Liver (tissue), 9 donors: Measurements from ENCODE around the gene KRTAP26-1. TPM values are rescaled to one million over a fixed set of nuclear protein-coding genes. Genes with fewer than 3 reads are reported as not detected.

Experiments
- DNase-seq: peaks from one replicate; pipeline ENCODE4 v3.0.0-alpha.2; 2017; ENCODE audit warnings: low spot score
- H3K27ac ChIP-seq, 2 donors: one replicate each; pipeline ENCODE4 v1.7.0; 2013; ENCODE audit warnings: inconsistent platforms in 2 of 2, low read length in 2 of 2, control low read depth in 1 of 2, low read depth in 1 of 2, mild to moderate bottlenecking in 1 of 2
- H3K27me3 ChIP-seq, 4 donors: one replicate each; pipeline versions ENCODE4 v1.6.1 to v1.7.0; 2013; ENCODE audit warnings: low read length in 3 of 4, inconsistent platforms in 1 of 4, mild to moderate bottlenecking in 1 of 4, moderate library complexity in 1 of 4; ENCODE audit not compliant: control insufficient read depth in 4 of 4, insufficient read depth in 4 of 4
- H3K36me3 ChIP-seq, 4 donors: one replicate each; pipeline versions ENCODE4 v1.6.1 to v1.7.0; 2013; ENCODE audit warnings: low read length in 3 of 4, mild to moderate bottlenecking in 3 of 4, low read depth in 1 of 4, moderate library complexity in 1 of 4; ENCODE audit not compliant: control insufficient read depth in 4 of 4, insufficient read depth in 3 of 4
- H3K4me1 ChIP-seq, 4 donors: one replicate each; pipeline versions ENCODE4 v1.6.1 to v1.7.0; 2013; ENCODE audit warnings: low read length in 3 of 4, mild to moderate bottlenecking in 3 of 4, moderate library complexity in 1 of 4; ENCODE audit not compliant: control insufficient read depth in 4 of 4, insufficient read depth in 4 of 4
- H3K4me3 ChIP-seq, 3 donors: one replicate each; pipeline versions ENCODE4 v1.6.1 to v1.7.0; 2013; ENCODE audit warnings: low read length in 3 of 3, control low read depth in 1 of 3, low read depth in 1 of 3, mild to moderate bottlenecking in 1 of 3
- H3K9ac ChIP-seq, 2 donors: one replicate each; pipeline ENCODE4 v1.7.0; 2013; ENCODE audit warnings: low read length in 2 of 2, mild to moderate bottlenecking in 2 of 2, moderate library complexity in 2 of 2, control low read depth in 1 of 2, low read depth in 1 of 2
- H3K9me3 ChIP-seq, 4 donors: one replicate each; pipeline versions ENCODE4 v1.6.1 to v1.7.0; 2013; ENCODE audit warnings: low read length in 3 of 4; ENCODE audit not compliant: control insufficient read depth in 4 of 4
- EGR1 ChIP-seq, 2 donors: IDR thresholded peaks; 2 replicates each; pipeline ENCODE4 v1.6.1; 2016 to 2018; ENCODE audit warnings: antibody characterized with exemption in 2 of 2, low read depth in 2 of 2
- FOXA1 ChIP-seq: IDR thresholded peaks from 2 replicates; pipeline ENCODE4 v1.6.1; 2016; ENCODE audit warnings: antibody characterized with exemption
- FOXA2 ChIP-seq: IDR thresholded peaks from 2 replicates; pipeline ENCODE4 v1.6.1; 2016; ENCODE audit warnings: antibody characterized with exemption
- GABPA ChIP-seq, 2 donors: IDR thresholded peaks in 1 of 2; conservative IDR thresholded peaks in 1 of 2; 2 replicates each; pipeline ENCODE4 v1.6.1; 2016; ENCODE audit warnings: antibody characterized with exemption in 2 of 2, mild to moderate bottlenecking in 1 of 2, moderate library complexity in 1 of 2
- HNF4A ChIP-seq, 2 donors: conservative IDR thresholded peaks; 2 replicates each; pipeline ENCODE4 v1.6.1; 2016; ENCODE audit warnings: antibody characterized with exemption in 2 of 2, mild to moderate bottlenecking in 2 of 2
- HNF4G ChIP-seq: IDR thresholded peaks from 2 replicates; pipeline ENCODE4 v1.6.1; 2016; ENCODE audit warnings: antibody characterized with exemption
- JUND ChIP-seq, 2 donors: IDR thresholded peaks; 2 replicates each; pipeline ENCODE4 v1.6.1; 2016; ENCODE audit warnings: antibody characterized with exemption in 2 of 2
- NR2F2 ChIP-seq: IDR thresholded peaks from 2 replicates; pipeline ENCODE4 v1.6.1; 2016; ENCODE audit warnings: antibody characterized with exemption
- RAD21 ChIP-seq, 2 donors: IDR thresholded peaks; 2 replicates each; pipeline ENCODE4 v1.6.1; 2016; ENCODE audit warnings: antibody characterized with exemption in 2 of 2, mild to moderate bottlenecking in 2 of 2
- RXRA ChIP-seq, 2 donors: IDR thresholded peaks; 2 replicates each; pipeline ENCODE4 v1.6.1; 2017 to 2018; ENCODE audit warnings: antibody characterized with exemption in 2 of 2, mild to moderate bottlenecking in 1 of 2
- SP1 ChIP-seq: IDR thresholded peaks from 2 replicates; pipeline ENCODE4 v1.6.1; 2018; ENCODE audit warnings: antibody characterized with exemption, mild to moderate bottlenecking
- TAF1 ChIP-seq: conservative IDR thresholded peaks from 2 replicates; pipeline ENCODE4 v1.6.1; 2016; ENCODE audit warnings: antibody characterized with exemption, mild to moderate bottlenecking
- YY1 ChIP-seq: IDR thresholded peaks from 2 replicates; pipeline ENCODE4 v1.6.1; 2016; ENCODE audit warnings: antibody characterized with exemption, mild to moderate bottlenecking
- WGBS: extraction: QIAGEN DNeasy Blood & Tissue Kit; methylation state at CpG from one replicate; pipeline ENCODE4 v1.1.7; 2013; 5-methylcytosine and 5-hydroxymethylcytosine counted together
- polyA plus RNA-seq, 2 donors: library from polyadenylated mRNA; stranded (reverse) in 1 of 2; unstranded in 1 of 2; fragments of 200-250 nt in 1 of 2; fragments of >200 nt in 1 of 2; fragmentation: Nextera tagmentation in 1 of 2; extraction: Ambion mirVana in 1 of 2; gene quantifications; one replicate each; pipeline versions ENCODE4 v1.2.1 to v1.2.3, GENCODE V29; 2013 to 2015
- total RNA-seq, 2 donors: library from RNA; depleted of rRNA; stranded (reverse); fragments of >200 nt; gene quantifications; one replicate each; pipeline ENCODE4 v1.2.3, GENCODE V29; 2014
- TF ChIP-seq, protein P1 (sequence below): IDR thresholded peaks from 2 replicates; pipeline ENCODE4 v1.6.1; 2016; ENCODE audit warnings: antibody characterized with exemption
- TF ChIP-seq, protein P2 (sequence below): IDR thresholded peaks from 2 replicates; pipeline ENCODE4 v1.6.1; 2016; ENCODE audit warnings: antibody characterized with exemption, mild to moderate bottlenecking
- TF ChIP-seq, protein P3 (sequence below): IDR thresholded peaks from 2 replicates; pipeline ENCODE4 v1.6.1; 2016; ENCODE audit warnings: antibody characterized with exemption
- TF ChIP-seq, protein P4 (sequence below): IDR thresholded peaks from 2 replicates; pipeline ENCODE4 v1.6.1; 2016; ENCODE audit warnings: antibody characterized with exemption
- donor health status: healthy.
- donor health status: healthy.
- donor health status: healthy.
- donor health status: healthy.
- donor health status: healthy.

Gene KRTAP26-1
- total and polyA plus RNA-seq, 4 donors, result not detected

DNA sequence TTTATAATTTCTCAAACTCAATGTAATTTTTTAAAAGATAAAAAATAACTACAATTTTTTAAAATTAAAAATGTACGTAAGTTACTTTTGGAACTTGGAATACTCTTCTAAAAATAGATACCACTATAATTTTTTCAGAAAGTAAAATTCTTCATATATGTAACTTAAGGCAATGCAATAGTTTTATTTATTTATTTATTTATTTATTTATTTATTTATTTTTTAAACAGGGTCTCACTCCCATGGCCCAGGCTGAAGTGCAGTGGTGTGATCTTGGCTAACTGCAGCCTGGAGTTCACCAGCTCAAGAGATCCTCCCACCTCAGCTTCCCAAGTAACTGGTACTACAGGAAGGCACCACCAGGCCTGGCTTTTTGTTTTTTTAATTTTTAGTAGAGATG lies 31.4 kb upstream of the KRTAP26-1 start:
- H3K27ac ChIP-seq, result no peak overlapping the region
- H3K4me1 ChIP-seq, result no peaks in the 10 kb centered on the region
- TF ChIP-seq JUND (IDR thresholded peaks at IDR 0.05), result no peak
- no peak for TF ChIP-seq FOXA1
- no peak for TF ChIP-seq GABPA (IDR thresholded peaks at IDR 0.05 in 1 of 2, conservative IDR thresholded peaks at IDR 0.05 in 1 of 2)
- TF ChIP-seq, protein P1, sequence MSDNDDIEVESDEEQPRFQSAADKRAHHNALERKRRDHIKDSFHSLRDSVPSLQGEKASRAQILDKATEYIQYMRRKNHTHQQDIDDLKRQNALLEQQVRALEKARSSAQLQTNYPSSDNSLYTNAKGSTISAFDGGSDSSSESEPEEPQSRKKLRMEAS, result no peak
- TF ChIP-seq EGR1 (IDR thresholded peaks at IDR 0.05; ENCODE audit: low read depth in 2 of 2), result no peak
- TF ChIP-seq, protein P2, sequence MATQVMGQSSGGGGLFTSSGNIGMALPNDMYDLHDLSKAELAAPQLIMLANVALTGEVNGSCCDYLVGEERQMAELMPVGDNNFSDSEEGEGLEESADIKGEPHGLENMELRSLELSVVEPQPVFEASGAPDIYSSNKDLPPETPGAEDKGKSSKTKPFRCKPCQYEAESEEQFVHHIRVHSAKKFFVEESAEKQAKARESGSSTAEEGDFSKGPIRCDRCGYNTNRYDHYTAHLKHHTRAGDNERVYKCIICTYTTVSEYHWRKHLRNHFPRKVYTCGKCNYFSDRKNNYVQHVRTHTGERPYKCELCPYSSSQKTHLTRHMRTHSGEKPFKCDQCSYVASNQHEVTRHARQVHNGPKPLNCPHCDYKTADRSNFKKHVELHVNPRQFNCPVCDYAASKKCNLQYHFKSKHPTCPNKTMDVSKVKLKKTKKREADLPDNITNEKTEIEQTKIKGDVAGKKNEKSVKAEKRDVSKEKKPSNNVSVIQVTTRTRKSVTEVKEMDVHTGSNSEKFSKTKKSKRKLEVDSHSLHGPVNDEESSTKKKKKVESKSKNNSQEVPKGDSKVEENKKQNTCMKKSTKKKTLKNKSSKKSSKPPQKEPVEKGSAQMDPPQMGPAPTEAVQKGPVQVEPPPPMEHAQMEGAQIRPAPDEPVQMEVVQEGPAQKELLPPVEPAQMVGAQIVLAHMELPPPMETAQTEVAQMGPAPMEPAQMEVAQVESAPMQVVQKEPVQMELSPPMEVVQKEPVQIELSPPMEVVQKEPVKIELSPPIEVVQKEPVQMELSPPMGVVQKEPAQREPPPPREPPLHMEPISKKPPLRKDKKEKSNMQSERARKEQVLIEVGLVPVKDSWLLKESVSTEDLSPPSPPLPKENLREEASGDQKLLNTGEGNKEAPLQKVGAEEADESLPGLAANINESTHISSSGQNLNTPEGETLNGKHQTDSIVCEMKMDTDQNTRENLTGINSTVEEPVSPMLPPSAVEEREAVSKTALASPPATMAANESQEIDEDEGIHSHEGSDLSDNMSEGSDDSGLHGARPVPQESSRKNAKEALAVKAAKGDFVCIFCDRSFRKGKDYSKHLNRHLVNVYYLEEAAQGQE, result no peak
- TF ChIP-seq, protein P3, sequence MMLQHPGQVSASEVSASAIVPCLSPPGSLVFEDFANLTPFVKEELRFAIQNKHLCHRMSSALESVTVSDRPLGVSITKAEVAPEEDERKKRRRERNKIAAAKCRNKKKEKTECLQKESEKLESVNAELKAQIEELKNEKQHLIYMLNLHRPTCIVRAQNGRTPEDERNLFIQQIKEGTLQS, result no peak
- TF ChIP-seq RAD21 (IDR thresholded peaks at IDR 0.05), result no peak
- TF ChIP-seq TAF1, result no peak
- no peak for TF ChIP-seq NR2F2
- TF ChIP-seq HNF4A (conservative IDR thresholded peaks at IDR 0.05), result no peak
- TF ChIP-seq, protein P4, sequence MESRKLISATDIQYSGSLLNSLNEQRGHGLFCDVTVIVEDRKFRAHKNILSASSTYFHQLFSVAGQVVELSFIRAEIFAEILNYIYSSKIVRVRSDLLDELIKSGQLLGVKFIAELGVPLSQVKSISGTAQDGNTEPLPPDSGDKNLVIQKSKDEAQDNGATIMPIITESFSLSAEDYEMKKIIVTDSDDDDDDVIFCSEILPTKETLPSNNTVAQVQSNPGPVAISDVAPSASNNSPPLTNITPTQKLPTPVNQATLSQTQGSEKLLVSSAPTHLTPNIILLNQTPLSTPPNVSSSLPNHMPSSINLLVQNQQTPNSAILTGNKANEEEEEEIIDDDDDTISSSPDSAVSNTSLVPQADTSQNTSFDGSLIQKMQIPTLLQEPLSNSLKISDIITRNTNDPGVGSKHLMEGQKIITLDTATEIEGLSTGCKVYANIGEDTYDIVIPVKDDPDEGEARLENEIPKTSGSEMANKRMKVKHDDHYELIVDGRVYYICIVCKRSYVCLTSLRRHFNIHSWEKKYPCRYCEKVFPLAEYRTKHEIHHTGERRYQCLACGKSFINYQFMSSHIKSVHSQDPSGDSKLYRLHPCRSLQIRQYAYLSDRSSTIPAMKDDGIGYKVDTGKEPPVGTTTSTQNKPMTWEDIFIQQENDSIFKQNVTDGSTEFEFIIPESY, result no peak
- no peak for TF ChIP-seq HNF4G
- no peak for TF ChIP-seq SP1
- no peak for TF ChIP-seq RXRA (IDR thresholded peaks at IDR 0.05)
- H3K9me3 ChIP-seq, result no peaks in the 10 kb centered on the region
- 91% methylated on average over 1 of the region's 1 CpG for WGBS
- no peak for DNase-seq
- no peaks in the 10 kb centered on the region for H3K36me3 ChIP-seq
- H3K4me3 ChIP-seq, result no peak overlapping the region
- no peak overlapping the region for H3K9ac ChIP-seq
- H3K27me3 ChIP-seq, result peaks cover 0 to 3% (median 1%) of the 10 kb centered on the region in 4 donors

DNA sequence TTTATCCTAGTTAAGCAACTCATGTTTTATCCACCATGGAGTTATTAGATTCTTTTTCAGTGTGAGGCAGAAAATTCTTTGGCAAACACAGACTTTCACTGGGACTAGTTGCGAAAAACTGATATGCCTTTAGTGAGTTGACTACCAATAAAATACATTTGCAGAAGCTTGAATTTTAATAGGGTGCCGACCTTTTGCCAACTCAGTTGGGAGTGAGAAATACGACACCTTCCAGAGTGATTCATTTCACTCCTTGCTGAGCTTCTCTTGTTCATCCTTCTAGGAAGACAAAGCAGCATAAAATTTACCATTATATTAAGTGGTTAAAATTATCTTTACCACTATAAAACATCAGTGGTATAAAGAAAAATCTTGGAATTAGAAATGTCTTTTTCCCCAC lies 29.5 kb upstream of the KRTAP26-1 start:
- no peaks in the 10 kb centered on the region for H3K4me1 ChIP-seq
- DNase-seq, result no peak
- no peak overlapping the region for H3K9ac ChIP-seq
- H3K27ac ChIP-seq, result no peak overlapping the region
- WGBS, result 49% methylated on average over 3 of the region's 3 CpGs
- H3K36me3 ChIP-seq, result no peaks in the 10 kb centered on the region
- no peak overlapping the region for H3K4me3 ChIP-seq
- TF ChIP-seq FOXA1 (no peak), SP1 (no peak), RXRA (IDR thresholded peaks at IDR 0.05) (no peak), NR2F2 (no peak), EGR1 (IDR thresholded peaks at IDR 0.05; ENCODE audit: low read depth in 2 of 2) (no peak), HNF4A (conservative IDR thresholded peaks at IDR 0.05) (no peak), JUND (IDR thresholded peaks at IDR 0.05) (no peak), RAD21 (IDR thresholded peaks at IDR 0.05) (no peak), FOXA2 (no peak), TAF1 (no peak), YY1 (no peak), GABPA (IDR thresholded peaks at IDR 0.05 in 1 of 2, conservative IDR thresholded peaks at IDR 0.05 in 1 of 2) (no peak)
- TF ChIP-seq, protein P2, result no peak
- TF ChIP-seq, protein P1, result no peak
- TF ChIP-seq, protein P4, result no peak
- TF ChIP-seq, protein P3, result no peak
- peaks cover 0 to 3% (median 0%) of the 10 kb centered on the region in 4 donors for H3K27me3 ChIP-seq
- H3K9me3 ChIP-seq, result peaks cover 0 to 2% (median 0%) of the 10 kb centered on the region in 4 donors
